Lung (tissue), 12 donors: ENCODE measurements around the gene LSM14A. TPM values are rescaled to one million over a fixed set of nuclear protein-coding genes. Genes with fewer than 3 reads are reported as not detected.
"Not testable (repeated sequence)": the region's sequence is repeated elsewhere in the genome, so short reads cannot be mapped to it uniquely, and the experiment has no call there.

Source experiments
- ATAC-seq: fragments of 200-7000 bp; cut with Tn5 transposase; one replicate; pipeline ENCODE4 v1.9.1; 2020; ENCODE audit warnings: moderate number of reproducible peaks; ENCODE audit not compliant: insufficient read depth, low FRiP score
- DNase-seq, 3 donors: peaks; one replicate each; pipeline ENCODE4 v3.0.0-alpha.2; 2013 to 2017
- H3K27ac ChIP-seq, 2 donors: one replicate each; pipeline ENCODE4 v1.5.1; 2013; ENCODE audit warnings: mild to moderate bottlenecking in 2 of 2, moderate library complexity in 2 of 2, control low read depth in 1 of 2, inconsistent platforms in 1 of 2, low read depth in 1 of 2, low read length in 1 of 2
- H3K27me3 ChIP-seq, 3 donors: one replicate each; pipeline ENCODE4 v1.5.1; 2013; ENCODE audit warnings: low read length in 2 of 3; ENCODE audit not compliant: control insufficient read depth in 3 of 3, insufficient read depth in 3 of 3
- H3K36me3 ChIP-seq, 4 donors: one replicate each; pipeline ENCODE4 v1.5.1; 2013; ENCODE audit warnings: low read length in 4 of 4, mild to moderate bottlenecking in 1 of 4, moderate library complexity in 1 of 4; ENCODE audit not compliant: control insufficient read depth in 4 of 4, insufficient read depth in 4 of 4
- H3K4me1 ChIP-seq, 5 donors: one replicate each; pipeline ENCODE4 v1.5.1; 2013; ENCODE audit warnings: low read length in 5 of 5, mild to moderate bottlenecking in 2 of 5, moderate library complexity in 1 of 5; ENCODE audit not compliant: control insufficient read depth in 5 of 5, insufficient read depth in 5 of 5
- H3K4me3 ChIP-seq: one replicate; pipeline ENCODE4 v1.5.1; 2013; ENCODE audit warnings: mild to moderate bottlenecking, control low read depth, moderate library complexity
- H3K9ac ChIP-seq, 2 donors: one replicate each; pipeline ENCODE4 v1.5.1; 2013; ENCODE audit warnings: low read length in 2 of 2, control low read depth in 1 of 2; ENCODE audit not compliant: insufficient read depth in 1 of 2
- H3K9me3 ChIP-seq, 4 donors: one replicate each; pipeline ENCODE4 v1.5.1; 2013; ENCODE audit warnings: low read length in 3 of 4, mild to moderate bottlenecking in 1 of 4, moderate library complexity in 1 of 4; ENCODE audit not compliant: control insufficient read depth in 4 of 4, insufficient read depth in 3 of 4
- WGBS, 2 donors: extraction: QIAGEN DNeasy Blood & Tissue Kit; methylation state at CpG; one replicate each; pipeline ENCODE4 v1.1.7; 2013; 5-methylcytosine and 5-hydroxymethylcytosine counted together
- polyA plus RNA-seq, 2 donors: library from polyadenylated mRNA; stranded (reverse); fragments of 200-250 nt; gene quantifications; one replicate each; pipeline ENCODE4 v1.2.1, GENCODE V29; 2013
- total RNA-seq, 2 donors: library from RNA; depleted of rRNA in 1 of 2; stranded (reverse); fragments of >200 nt in 1 of 2; gene quantifications; one replicate each; pipeline ENCODE4 v1.2.1, GENCODE V29; 2014 to 2021
- TF ChIP-seq, protein P1 (sequence below): IDR thresholded peaks from 2 replicates; pipeline ENCODE4 v1.5.1; 2012; ENCODE audit warnings: mild to moderate bottlenecking; ENCODE audit errors: control extremely low read depth, extremely low read depth
- donor health status: control.
- donor health status: control.
- donor health status: Bipolar disorder and iron deficiency.
- donor health status: healthy.
- donor health status: DM: yes; HTN: yes; CAD: no.

The LSM14A gene
- total and polyA plus RNA-seq, 4 donors, result 52.9 to 153 (median 83.5) TPM

- WGBS, 2 donors, result 91 to 93% methylated on average over 2 of the region's 2 CpGs
- Histone ChIP-seq H3K9me3 (no peaks in the 10 kb centered on the region), H3K36me3 (peaks cover 11 to 27% (median 22%) of the 10 kb centered on the region in 4 donors), H3K27me3 (no peaks in the 10 kb centered on the region), H3K27ac (no peak overlapping the region), H3K9ac (no peak overlapping the region), H3K4me3 (no peak overlapping the region), H3K4me1 (peaks cover 0 to 12% (median 2%) of the 10 kb centered on the region in 5 donors)
- TF ChIP-seq, protein P1, sequence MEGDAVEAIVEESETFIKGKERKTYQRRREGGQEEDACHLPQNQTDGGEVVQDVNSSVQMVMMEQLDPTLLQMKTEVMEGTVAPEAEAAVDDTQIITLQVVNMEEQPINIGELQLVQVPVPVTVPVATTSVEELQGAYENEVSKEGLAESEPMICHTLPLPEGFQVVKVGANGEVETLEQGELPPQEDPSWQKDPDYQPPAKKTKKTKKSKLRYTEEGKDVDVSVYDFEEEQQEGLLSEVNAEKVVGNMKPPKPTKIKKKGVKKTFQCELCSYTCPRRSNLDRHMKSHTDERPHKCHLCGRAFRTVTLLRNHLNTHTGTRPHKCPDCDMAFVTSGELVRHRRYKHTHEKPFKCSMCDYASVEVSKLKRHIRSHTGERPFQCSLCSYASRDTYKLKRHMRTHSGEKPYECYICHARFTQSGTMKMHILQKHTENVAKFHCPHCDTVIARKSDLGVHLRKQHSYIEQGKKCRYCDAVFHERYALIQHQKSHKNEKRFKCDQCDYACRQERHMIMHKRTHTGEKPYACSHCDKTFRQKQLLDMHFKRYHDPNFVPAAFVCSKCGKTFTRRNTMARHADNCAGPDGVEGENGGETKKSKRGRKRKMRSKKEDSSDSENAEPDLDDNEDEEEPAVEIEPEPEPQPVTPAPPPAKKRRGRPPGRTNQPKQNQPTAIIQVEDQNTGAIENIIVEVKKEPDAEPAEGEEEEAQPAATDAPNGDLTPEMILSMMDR, result no peak
- no peak for ATAC-seq
- no peak for DNase-seq
Observed at GRCh38 chr19:34193439-34193838, 21.1 kb downstream of the LSM14A start.

DNA sequence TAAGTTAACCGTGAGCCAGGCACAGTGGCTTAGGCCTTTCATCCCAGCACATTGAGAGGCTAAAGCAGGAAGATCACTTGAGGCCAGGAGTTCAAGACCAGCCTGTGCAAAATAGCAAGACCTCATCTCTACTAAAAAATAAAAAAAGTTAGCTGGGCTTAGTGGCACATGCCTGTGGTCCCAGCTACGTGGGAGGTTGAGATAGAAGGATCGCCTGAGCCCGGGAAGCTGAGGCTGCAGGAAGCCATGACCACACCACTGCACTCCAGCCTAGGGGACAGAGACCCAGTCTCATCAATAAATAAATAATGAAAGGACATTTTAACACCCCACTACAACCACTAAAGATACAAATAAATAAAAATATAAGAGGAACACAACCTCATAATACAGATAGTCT is 21.6 kb downstream of the LSM14A start:
- ATAC-seq (no peak), DNase-seq (no peak)
- Histone ChIP-seq H3K9me3 (no peaks in the 10 kb centered on the region), H3K27ac (no peak overlapping the region), H3K9ac (no peak overlapping the region), H3K4me3 (no peak overlapping the region), H3K36me3 (peaks cover 11 to 29% (median 24%) of the 10 kb centered on the region in 4 donors), H3K27me3 (no peaks in the 10 kb centered on the region), H3K4me1 (peaks cover 0 to 11% (median 2%) of the 10 kb centered on the region in 5 donors)
- WGBS, 2 donors, result 88 to 90% methylated on average over 4 of the region's 4 CpGs
- TF ChIP-seq, protein P1, result no peak

DNA sequence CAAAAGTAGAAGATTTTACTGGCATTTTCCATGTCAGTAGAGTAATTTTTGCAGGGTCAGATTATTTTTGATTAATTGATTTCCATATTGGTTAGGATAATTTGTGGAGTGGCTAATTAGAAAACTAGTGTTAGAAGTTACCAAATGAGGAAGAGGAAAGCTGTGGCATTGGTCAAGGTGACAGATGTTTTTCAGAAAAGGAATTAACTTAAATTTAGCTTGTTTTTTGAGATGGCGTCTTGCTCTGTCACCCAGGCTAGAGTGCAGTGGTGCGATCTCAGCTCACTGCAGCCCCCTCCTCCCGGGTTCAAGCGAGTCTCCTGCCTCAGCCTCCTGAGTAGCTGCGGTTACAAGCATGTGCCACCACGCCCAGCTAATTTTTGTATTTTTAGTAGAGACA is 28.8 kb downstream of the LSM14A start:
- no peak for DNase-seq
- H3K9ac ChIP-seq, result no peak overlapping the region
- H3K4me1 ChIP-seq, result no peaks in the 10 kb centered on the region
- TF ChIP-seq, protein P1, result no peak
- no peaks in the 10 kb centered on the region for H3K27me3 ChIP-seq
- WGBS, 2 donors, result 92 to 93% methylated on average over 6 of the region's 6 CpGs
- H3K9me3 ChIP-seq, result no peaks in the 10 kb centered on the region
- no peak overlapping the region for H3K4me3 ChIP-seq
- peaks cover 14 to 37% (median 22%) of the 10 kb centered on the region in 4 donors for H3K36me3 ChIP-seq
- no peak for ATAC-seq
- H3K27ac ChIP-seq, result no peak overlapping the region

DNA sequence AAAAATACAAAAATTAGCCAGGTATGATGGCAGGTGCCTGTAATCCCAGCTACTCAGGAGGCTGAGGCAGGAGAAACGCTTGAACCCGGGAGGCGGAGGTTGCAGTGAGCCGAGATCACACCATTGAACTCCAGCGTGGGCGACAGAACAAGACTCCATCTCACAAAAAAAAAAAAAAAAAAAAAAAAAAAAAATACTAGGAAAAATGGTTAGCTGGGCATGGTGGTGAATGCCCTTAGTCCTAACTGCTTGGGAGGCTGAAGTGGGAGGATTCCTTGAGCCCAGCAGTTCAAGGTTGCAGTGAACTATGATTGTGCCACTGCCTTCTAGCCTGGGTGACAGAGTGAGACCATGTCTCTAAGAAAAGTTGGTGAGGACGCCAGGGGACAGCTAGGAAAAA is 33.0 kb downstream of the LSM14A start:
- WGBS, 2 donors, result 96% methylated on average over 7 of the region's 7 CpGs
- H3K27me3 ChIP-seq, H3K9ac ChIP-seq, H3K4me1 ChIP-seq, DNase-seq, H3K27ac ChIP-seq, H3K9me3 ChIP-seq, ATAC-seq, H3K4me3 ChIP-seq: not testable (repeated sequence)
- H3K36me3 ChIP-seq, result peaks cover 8 to 39% (median 13%) of the 10 kb centered on the region in 4 donors
